GM18909 (cell line): ENCODE data around the gene MTHFR.
A peak's percentile ranks its signal among the peaks of the same experiment; 100 is the strongest.
"Not testable (repeated sequence)": the region's sequence is repeated elsewhere in the genome, so short reads cannot be mapped to it uniquely, and the experiment has no call there.

ENCODE experiments used
- ATAC-seq: cut with Tn5 transposase; IDR thresholded peaks from one replicate; pipeline ENCODE4 v1.9.1; 2021; ENCODE audit warnings: mild to moderate bottlenecking; ENCODE audit not compliant: unreplicated experiment, poor library complexity

Gene MTHFR

GRCh38 chr1:11833900-11834299, 28.1 kb upstream of the MTHFR start:
- no peak for ATAC-seq

GRCh38 chr1:11833497-11833896, 27.7 kb upstream of the MTHFR start:
- ATAC-seq, result no peak

GRCh38 chr1:11831945-11832725, 26.4 kb upstream of the MTHFR start:
- no peak for ATAC-seq

GRCh38 chr1:11828511-11828910, 22.7 kb upstream of the MTHFR start:
- no peak for ATAC-seq

- no peak for ATAC-seq
These were observed 21.2 kb upstream of the MTHFR start for GRCh38 chr1:11826946-11827345.

GRCh38 chr1:11825131-11825530, 19.4 kb upstream of the MTHFR start:
- no peak for ATAC-seq

- no peak for ATAC-seq
These were observed 17.8 kb upstream of the MTHFR start for GRCh38 chr1:11823366-11824137.

- no peak for ATAC-seq
These were observed 16.3 kb upstream of the MTHFR start for GRCh38 chr1:11822091-11822490.

GRCh38 chr1:11817192-11817591, 11.4 kb upstream of the MTHFR start:
- no peak for ATAC-seq

GRCh38 chr1:11813021-11813420, 7.3 kb upstream of the MTHFR start:
- ATAC-seq, result no peak

- no peak for ATAC-seq
These were observed 1.4 kb upstream of the MTHFR start for GRCh38 chr1:11807133-11807532.

- ATAC-seq, result peak; percentile 40
These were observed 658 bp upstream of the MTHFR start for GRCh38 chr1:11806307-11806936.

GRCh38 chr1:11804666-11805421, 920 bp downstream of the MTHFR start:
- ATAC-seq, result no peak

- ATAC-seq, result not testable (repeated sequence)
These were observed 1.7 kb downstream of the MTHFR start for GRCh38 chr1:11803924-11804665.

- ATAC-seq, result no peak
These were observed 2.5 kb downstream of the MTHFR start for GRCh38 chr1:11802973-11803885.

GRCh38 chr1:11802616-11802972, 3.2 kb downstream of the MTHFR start:
- no peak for ATAC-seq

- ATAC-seq, result no peak
These were observed 4.9 kb downstream of the MTHFR start for GRCh38 chr1:11800756-11801433.

- no peak for ATAC-seq
These were observed 5.4 kb downstream of the MTHFR start for GRCh38 chr1:11800391-11800755.
